D341Med (cell line): Measurements from ENCODE around the gene P2RY11.

Experiments
- DNase-seq: peaks from one replicate; pipeline ENCODE4 v3.0.0; 2012; ENCODE audit warnings: low spot score

Gene P2RY11

DNA sequence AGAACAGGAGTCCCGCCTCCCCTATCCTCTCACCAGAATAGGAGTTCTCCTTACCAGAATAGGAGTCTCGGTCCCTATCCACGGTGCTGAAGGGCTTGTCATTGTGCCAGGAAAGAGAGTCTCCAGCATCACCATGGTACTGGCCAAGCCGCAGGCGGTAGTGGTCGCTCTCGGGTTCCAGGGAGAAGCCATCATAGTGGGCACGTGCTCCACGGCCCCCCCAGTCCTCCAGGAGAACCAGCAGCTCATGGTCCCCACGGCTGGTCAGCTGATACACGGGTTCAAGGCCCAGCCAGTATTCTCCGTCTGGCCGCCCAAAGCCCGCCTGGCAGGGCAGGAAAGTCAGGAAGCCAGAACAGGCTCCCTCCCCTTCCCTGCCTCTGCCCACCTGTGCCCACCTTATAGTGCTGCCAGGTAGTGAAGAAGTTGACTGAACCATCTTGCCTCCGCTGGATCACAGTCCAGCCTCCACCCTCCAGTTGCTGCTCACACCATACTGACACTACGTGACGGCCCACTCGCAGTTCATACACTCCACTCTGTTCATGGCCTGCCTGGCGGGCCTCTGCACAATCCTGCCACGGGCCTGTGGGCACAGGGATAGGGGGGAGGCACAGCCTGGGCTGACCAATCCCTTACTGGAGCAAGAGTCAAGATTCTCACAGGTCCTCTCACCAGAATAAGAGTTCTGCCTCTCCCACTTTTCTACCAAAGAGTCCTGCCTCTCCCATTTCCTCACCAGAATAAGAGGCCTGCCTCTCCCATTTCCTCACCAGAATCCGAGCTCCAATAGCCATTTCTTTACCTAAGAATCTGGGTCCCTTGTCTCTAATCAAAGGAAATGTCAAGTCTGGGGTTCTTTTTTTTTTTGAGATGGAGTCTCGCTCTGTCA lies 18.0 kb upstream of the P2RY11 start:
- no peak for DNase-seq

DNA sequence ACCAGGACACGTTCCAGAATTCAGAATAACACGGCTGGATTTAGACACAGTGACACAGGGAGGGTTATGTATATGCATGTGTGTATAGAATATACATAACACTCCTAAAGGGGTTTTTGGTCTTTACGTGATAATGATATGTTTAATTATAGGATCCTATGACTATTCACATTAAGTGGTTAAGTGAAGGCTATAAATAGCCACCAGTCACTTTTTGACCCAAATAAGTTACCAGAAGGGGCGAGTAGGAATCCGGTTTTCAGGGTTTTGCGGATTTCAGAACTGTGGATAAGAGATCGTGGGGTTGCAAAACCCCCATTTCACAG lies 15.9 kb upstream of the P2RY11 start:
- no peak for DNase-seq

DNA sequence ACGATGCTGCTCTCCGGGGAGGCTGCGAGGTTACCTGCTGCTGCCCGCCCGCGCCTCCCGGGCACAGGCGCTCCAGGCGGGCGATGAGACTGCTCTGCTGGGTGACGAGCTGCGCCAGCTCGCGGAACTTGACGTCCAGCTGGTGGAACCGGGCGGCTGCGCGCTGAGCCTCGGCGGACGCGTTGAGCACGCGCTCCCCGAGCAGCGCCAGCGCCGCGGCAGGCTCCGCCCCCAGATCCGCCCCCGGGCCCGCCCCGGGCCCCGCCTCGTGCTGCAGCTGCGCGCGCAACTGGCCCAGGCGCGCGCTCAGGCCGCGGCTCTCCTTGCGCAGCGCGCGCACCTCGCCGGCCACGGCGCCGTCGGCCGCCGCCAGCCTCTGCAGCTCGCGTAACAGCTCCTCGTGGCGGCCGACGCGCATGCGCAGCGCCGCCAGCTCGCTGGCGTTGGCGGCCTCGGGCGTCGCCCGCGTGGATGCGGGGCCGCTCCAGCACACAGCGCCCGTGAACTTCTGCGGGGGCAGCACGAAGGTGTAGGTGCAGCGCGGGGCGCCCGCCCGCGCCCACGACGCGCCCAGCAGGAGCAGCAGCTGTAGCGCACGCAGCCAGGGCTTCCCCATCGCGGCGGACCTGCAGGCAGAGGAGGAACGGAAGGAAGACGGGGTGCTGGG lies 15.4 kb upstream of the P2RY11 start:
- peak; percentile 100 for DNase-seq

DNA sequence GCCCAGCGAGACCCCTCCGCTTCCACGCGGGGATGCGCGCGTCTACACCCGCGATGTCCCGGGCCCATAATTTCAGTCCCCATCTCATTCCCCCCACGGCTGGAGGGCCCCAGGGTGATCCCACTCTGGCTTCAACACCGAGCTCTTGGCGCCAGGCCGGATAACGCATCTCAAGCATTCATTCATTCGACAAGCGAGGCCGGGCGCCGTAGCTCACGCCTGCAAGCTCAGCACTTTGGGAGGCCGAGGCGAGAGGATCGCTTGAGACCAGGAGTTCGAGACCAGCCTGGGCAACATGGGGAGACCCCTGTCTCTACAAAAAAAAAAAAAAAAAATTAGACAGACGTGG lies 14.9 kb upstream of the P2RY11 start:
- no peak for DNase-seq

DNA sequence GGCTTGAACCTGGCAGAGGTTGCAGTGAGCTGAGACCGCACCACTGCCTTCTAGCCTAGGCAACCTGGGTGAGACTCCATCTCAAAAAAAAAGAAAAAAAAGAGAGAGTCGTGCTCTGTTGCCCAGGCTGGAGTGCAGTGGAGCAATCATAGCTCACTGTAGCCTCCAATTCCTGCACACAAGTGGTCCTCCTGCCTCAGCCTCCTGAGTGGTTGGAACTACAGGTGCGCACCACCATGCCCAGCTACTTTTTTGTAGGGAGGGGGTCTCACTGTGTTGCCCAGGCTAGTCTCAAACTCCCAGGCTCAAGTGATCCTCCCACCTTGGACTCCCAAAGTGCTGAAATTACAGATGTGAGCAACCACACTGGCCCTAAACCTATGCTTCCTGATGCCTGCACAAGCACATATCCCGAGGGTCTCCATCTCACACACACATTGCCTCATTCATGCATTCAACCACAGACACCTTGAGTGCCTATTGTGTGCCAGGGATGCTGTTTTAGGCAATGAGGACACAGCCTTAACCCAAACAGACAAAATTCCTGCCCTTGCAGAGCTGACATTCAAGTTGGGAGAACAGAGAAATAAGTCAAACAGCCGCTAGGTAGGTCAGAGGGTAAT lies 11.2 kb upstream of the P2RY11 start:
- no peak for DNase-seq

DNA sequence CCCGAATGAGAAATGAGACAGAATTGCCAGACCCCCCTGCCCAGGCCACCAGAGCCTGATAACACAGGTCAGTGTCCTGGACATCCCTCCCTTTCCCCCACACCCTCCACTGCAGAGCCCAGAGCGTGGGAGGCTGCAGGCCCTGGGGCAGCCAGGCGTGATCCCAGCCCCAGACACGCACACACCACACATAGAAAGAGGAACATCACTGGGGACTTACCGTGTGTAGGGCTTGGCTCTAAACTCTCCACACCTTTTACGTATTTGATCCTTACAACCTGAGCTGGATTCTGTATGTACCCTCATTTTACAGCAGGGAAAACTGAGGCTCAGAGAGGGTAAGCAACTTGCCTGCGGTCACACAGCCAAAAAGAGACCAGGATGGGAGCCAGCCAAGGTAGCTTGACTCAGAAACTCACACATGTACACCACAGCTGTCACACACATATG lies 8.7 kb upstream of the P2RY11 start:
- DNase-seq, result no peak

DNA sequence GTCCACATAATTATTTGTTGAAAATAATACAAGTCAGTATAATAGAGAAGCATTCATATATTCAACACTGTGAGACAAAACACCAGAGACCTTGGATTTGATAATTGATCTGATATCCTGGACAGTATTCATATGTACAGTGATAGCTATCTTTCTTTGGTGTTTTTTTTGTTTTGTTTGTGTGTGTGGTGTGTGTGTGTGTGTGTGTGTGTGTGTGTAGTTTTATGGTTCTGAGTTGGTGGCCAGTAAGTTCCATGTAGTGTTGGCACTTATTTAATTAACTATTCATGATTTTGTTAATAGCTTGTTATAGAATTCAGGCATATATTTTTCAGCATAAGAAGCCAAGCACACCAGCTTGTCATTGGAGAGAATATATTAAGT lies 7.4 kb upstream of the P2RY11 start:
- DNase-seq, result no peak

DNA sequence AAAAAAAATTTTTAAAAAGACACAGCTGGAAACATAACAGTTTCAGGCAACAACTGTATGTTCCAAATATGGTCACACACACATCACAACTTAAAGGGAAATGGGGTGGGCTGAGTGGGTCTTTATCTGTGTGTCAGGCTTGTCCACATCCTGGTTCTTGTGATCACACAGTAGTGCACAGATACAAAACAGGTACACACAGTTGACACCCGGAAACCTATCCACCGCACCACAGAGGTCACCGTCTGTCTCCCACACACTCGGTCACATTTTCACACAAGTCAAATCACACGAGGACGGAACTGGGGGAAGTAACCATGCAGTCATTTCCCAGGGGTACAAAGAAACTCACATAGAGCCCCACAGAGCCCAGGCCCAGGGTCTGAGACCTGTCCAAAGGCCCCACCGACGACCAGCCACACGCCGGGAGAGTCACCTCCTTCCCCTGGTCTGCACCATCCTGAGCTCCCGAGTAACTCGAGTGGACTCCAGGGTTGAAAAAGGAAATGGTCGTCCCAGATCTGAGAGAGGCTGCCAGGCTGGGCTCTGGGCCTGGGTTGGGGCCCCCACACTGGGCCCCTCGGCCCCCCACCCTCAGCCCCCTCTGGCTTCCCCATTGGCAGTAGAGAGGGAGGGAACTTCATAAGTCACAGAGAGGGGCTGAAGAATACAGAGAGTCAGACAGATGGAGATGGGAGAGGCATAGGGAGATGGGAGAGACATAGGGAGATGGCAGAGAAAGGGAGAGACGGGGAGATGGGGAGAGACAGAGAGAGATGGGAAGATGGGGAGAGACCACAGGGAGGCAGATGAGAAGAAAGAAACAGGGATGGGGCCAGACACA lies 6.6 kb upstream of the P2RY11 start:
- no peak for DNase-seq

DNA sequence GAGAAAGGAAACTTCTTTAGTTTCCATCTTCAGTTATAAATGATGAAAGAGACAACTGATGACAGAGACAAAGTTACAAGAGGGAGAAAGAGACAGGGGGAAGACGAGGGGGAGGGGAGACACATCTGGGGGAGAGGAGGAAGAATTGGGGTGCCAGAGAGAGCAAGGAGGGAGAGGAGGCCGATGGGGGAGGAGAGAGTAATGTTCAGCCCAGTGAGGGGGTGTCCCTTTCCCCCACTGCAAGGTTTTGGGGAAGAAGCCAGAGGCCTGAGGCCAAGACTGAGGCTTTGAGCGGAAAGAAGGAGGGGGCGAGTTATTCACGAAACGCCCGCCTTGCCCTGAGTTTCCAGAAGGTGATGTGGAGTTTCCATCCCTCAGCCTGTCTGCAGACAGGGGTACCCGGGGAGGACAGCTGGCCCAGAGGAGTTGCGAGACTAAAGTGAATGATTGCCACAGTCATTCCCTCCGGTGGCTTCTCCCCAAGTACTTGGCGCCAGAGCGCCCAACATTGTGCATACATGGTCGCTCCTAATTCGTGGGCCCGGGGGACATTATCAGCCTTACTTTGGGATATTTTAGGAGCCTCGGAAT lies 5.9 kb upstream of the P2RY11 start:
- DNase-seq, result no peak

DNA sequence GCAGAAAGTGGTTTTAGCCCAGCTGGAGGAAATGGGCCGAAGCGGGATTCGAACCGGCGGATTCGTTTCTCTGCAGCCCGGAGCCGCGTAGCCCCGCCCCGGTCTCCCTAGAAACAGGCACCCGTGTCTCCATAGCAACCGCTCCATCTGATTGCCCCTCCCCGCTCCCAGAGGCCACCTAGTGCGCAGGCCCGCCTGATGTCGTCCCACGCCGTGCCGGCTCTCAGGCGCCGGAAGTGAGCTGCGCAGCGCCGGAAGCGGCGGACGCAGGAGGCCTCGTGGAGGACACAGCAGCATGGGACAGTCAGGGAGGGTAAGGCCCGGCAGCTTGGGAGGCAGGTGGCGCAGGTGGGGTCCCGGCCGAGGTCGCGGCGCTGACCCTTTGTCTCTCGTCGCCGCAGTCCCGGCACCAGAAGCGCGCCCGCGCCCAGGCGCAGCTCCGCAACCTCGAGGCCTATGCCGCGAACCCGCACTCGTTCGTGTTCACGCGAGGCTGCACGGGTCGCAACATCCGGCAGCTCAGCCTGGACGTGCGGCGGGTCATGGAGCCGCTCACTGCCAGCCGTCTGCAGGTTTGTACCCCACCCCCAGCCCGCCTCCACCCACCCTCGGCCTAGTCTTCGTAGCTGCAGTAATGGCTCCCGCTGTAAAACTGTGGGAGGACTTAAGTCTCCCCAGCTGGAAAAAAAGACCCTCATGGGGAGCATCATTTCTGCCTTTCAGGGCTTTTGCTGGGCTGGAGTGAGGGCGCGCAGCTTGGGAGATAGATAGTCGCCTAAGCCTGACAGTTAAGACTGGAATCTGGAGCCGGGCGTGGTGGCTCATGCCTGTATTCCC lies 5.2 kb upstream of the P2RY11 start, which contains the start of gene PPAN:
PPAN (plus strand) TSS at position 263 of the 837 bp plus-strand sequence; CDS start at position 296, 33 bp downstream.
- peak; percentile 99 for DNase-seq

DNA sequence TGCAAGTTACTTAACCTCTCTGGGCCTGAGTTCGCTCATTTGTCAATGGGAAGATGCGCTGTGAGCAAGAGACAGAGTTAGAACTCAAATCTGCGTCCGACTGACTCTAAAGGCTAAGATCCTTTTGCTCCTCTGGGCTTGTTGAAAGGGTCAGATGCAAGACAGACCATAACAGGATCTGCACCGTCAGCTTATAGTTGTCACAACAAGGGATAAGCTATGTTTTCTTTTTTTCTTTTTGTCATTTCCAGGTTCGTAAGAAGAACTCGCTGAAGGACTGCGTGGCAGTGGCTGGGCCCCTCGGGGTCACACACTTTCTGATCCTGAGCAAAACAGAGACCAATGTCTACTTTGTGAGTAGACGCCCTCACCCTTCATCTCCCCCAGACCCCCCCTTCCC lies 4.2 kb upstream of the P2RY11 start:
- no peak for DNase-seq

DNA sequence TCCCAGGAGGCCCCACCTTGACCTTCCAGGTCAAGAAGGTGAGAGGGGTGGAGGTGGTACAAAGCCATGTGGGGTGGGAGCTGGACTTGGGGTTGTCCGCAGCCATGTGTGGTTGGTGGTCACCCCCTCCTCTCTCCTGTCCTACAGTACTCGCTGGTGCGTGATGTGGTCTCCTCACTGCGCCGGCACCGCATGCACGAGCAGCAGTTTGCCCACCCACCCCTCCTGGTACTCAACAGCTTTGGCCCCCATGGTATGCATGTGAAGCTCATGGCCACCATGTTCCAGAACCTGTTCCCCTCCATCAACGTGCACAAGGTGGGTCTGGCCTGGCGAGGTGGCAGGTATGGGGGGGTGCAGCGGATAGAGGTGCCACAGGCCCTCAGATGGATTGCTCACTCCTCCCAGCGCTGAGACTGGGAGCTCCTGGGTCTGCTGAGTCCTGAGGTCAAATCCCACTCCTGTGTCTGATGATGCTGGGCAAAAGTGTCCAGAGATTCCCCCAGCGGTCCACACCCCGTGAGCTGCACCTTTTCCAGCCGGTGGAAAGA lies 3.6 kb upstream of the P2RY11 start:
- no peak for DNase-seq

DNA sequence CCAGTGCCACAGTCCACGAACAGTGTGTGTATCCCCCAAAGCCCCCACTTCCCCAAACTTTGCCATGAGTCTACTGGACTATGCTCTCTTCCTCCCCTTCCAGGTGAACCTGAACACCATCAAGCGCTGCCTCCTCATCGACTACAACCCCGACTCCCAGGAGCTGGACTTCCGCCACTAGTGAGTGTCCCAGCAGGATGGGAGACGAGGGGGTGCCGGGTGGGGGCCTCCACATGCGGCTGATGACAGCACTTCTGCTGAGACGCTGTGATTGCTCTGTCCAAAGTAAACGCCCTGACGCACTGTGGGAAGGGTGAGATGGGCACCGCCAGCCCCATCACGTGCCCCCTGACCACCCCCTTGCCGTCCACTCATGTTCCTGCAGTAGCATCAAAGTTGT lies 2.0 kb upstream of the P2RY11 start:
- no peak for DNase-seq

DNA sequence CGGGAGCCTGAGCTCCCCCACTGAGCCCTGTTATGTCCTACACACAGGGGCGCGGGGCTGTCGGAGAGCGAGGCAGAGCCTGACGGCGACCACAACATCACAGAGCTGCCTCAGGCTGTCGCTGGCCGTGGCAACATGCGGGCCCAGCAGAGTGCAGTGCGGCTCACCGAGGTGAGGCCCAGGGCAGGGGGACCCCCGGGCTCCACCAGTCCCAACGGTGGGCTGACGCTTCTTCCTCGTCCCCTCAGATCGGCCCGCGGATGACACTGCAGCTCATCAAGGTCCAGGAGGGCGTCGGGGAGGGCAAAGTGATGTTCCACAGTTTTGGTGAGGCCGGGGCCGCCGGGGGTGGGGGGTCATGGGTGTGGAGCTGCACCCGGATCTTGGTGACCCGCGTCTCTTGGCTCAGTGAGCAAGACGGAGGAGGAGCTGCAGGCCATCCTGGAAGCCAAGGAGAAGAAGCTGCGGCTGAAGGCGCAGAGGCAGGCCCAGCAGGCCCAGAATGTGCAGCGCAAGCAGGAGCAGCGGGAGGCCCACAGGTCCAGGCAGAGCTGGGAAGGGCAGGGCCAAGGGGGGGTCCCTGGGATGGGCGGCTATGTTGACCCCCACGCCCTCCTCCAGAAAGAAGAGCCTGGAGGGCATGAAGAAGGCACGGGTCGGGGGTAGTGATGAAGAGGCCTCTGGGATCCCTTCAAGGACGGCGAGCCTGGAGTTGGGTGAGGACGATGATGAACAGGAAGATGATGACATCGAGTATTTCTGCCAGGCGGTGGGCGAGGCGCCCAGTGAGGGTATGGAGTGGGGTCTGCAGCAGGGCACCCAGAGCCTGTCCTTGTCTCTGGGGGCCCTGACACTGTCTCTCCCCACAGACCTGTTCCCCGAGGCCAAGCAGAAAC lies 1.2 kb upstream of the P2RY11 start:
- no peak for DNase-seq

DNA sequence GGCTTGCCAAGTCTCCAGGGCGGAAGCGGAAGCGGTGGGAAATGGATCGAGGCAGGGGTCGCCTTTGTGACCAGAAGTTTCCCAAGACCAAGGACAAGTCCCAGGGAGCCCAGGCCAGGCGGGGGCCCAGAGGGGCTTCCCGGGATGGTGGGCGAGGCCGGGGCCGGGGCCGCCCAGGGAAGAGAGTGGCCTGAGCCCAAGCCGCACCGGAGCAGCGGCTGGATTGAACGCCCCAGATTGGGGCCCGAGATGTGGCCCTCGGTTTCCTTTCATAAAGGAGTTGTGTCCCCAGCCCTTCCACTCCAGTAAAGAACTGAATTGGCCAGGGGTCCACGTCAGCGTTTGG lies 548 bp upstream of the P2RY11 start:
- DNase-seq, result no peak

DNA sequence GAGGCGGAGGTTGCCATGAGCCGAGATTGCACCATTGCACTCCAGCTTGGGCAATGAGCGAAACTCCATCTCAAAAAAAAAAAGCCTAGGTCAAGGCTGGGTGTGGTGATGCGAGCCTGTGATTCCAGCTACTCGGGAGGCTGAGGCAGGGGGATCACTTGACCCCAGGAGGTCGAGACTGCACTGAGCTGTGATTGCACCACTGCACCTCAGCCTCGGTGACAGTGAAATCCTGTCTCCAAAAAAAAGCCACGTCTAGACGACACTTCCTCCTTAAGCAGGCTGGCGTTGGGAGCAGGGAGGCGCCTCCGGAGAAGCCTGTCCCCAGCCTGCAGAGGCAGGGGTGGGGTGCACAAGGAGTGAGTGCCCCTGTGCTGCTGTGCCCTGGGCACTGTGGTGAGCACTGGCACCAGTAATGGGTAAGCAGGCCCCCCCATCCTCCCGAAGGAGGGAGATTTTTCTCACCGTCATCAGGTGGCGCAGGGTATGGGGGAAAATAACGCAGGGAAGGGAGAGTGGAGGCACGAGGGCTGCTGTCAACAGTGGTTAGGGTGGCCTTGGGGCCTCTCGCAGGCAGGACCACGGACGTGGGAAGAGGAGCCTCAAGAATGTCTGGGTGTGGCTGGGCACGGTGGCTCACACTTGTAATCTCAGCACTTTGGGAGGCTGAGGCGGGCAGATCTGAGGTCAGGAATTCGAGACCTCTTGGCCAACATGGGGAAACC lies 706 bp downstream of the P2RY11 start:
- no peak for DNase-seq

DNA sequence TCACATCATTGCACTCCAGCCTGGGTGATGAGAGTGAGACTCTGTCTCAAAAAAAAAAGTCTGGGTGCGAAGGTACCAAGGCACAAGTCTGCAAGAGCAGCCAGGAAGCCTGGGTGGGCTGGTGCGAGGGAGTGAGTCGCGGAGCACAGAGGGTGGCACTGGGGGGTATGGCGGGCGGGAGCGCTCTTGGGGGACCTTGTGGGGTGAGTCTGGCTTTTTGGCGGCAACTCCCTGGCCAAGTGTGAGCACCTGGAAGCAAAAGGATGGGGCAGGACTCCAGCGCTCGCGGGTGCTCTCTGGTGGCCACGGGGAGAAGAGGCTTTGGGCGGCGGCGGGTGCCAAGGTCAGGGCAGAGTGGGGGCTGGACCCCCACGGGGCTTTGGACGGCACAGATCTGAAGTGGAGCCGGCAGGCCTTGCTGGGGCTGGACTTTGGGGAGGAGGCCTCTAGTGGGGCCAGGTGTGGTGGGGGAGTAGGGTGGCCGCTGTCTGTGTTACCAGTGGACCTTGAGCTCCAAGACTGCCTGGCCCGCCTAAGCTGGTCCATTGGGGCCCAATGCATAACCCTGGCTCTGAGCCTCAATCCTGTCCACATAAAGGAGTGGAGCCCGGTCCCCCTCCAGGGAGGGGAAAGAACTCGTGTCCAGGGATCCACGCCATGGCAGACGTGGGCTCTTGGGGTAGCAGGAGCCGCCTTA lies 1.6 kb downstream of the P2RY11 start:
- DNase-seq, result peak; percentile 81

DNA sequence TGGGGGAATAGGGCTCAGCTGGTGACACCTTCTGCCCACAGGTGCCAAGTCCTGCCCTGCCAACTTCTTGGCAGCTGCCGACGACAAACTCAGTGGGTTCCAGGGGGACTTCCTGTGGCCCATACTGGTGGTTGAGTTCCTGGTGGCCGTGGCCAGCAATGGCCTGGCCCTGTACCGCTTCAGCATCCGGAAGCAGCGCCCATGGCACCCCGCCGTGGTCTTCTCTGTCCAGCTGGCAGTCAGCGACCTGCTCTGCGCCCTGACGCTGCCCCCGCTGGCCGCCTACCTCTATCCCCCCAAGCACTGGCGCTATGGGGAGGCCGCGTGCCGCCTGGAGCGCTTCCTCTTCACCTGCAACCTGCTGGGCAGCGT lies 2.1 kb downstream of the P2RY11 start:
- DNase-seq, result peak; percentile 44
